Glutamatergic neuron (in vitro differentiated cells): ENCODE measurements around the gene CKS1B. TPM values are rescaled to one million over a fixed set of nuclear protein-coding genes. Genes with fewer than 3 reads are reported as not detected.

Experiments used
- DNase-seq: peaks from one replicate; pipeline ENCODE4 v3.0.0; 2022
- H3K27ac Mint-ChIP-seq: one replicate; pipeline ENCODE4 v1.8.0; 2020; ENCODE audit warnings: mild to moderate bottlenecking, mixed read lengths, inconsistent platforms; ENCODE audit not compliant: unreplicated experiment
- H3K27me3 Mint-ChIP-seq: one replicate; pipeline ENCODE4 v1.8.0; 2020; ENCODE audit warnings: mild to moderate bottlenecking, moderate library complexity, mixed read lengths, inconsistent platforms; ENCODE audit not compliant: unreplicated experiment
- H3K36me3 Mint-ChIP-seq: one replicate; pipeline ENCODE4 v1.8.0; 2020; ENCODE audit warnings: mild to moderate bottlenecking, mixed read lengths, inconsistent platforms; ENCODE audit not compliant: unreplicated experiment
- H3K4me1 Mint-ChIP-seq: one replicate; pipeline ENCODE4 v1.8.0; 2020; ENCODE audit warnings: mild to moderate bottlenecking, low read depth, mixed read lengths, inconsistent platforms; ENCODE audit not compliant: unreplicated experiment
- H3K4me3 Mint-ChIP-seq: one replicate; pipeline ENCODE4 v1.8.0; 2020; ENCODE audit warnings: mild to moderate bottlenecking, mixed read lengths, inconsistent platforms; ENCODE audit not compliant: unreplicated experiment
- H3K9me3 Mint-ChIP-seq: one replicate; pipeline ENCODE4 v1.8.0; 2020; ENCODE audit warnings: mild to moderate bottlenecking, moderate library complexity, mixed read lengths, inconsistent platforms; ENCODE audit not compliant: unreplicated experiment
- total RNA-seq: library from RNA; stranded (reverse); fragmentation: NEBNext Ultra II Directional; extraction: Animal tissue kit (Norgen Biotek cat#: 25700); gene quantifications from one replicate; pipeline ENCODE4 v1.2.1, GENCODE V29; 2021; ENCODE audit not compliant: unreplicated experiment
- TF ChIP-seq, protein P1 (sequence below): fragments of 200-600 bp; sonication (generic); IDR thresholded peaks from one replicate; pipeline ENCODE4 v1.5.0; 2021; ENCODE audit not compliant: partially characterized antibody, unreplicated experiment

CKS1B gene
- total RNA-seq, 1 donor from 2014 or later: 22.8 TPM

DNA sequence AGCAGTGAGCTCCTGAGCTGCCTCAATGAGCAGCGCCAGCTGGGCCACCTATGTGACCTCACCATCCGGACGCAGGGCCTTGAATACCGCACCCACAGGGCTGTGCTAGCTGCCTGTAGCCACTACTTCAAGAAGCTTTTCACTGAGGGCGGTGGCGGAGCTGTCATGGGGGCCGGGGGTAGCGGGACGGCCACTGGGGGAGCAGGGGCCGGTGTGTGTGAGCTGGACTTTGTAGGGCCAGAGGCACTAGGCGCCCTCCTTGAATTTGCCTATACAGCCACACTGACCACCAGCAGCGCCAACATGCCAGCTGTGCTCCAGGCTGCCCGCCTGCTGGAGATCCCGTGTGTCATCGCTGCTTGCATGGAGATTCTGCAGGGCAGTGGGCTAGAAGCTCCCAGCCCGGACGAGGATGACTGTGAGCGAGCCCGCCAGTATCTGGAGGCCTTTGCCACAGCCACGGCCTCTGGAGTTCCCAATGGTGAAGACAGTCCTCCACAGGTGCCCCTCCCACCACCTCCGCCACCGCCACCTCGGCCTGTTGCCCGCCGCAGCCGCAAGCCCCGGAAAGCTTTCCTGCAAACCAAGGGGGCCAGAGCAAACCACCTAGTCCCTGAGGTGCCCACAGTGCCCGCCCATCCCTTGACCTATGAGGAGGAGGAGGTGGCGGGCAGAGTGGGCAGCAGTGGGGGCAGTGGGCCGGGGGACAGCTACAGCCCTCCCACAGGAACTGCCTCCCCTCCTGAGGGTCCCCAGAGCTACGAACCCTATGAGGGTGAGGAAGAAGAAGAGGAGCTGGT, 40.4 kb downstream of the CKS1B start:
- peaks cover 6% of the 10 kb centered on the region for H3K27me3 Mint-ChIP-seq
- DNase-seq: no peak
- H3K4me3 Mint-ChIP-seq: no peak overlapping the region
- TF ChIP-seq, protein P1, sequence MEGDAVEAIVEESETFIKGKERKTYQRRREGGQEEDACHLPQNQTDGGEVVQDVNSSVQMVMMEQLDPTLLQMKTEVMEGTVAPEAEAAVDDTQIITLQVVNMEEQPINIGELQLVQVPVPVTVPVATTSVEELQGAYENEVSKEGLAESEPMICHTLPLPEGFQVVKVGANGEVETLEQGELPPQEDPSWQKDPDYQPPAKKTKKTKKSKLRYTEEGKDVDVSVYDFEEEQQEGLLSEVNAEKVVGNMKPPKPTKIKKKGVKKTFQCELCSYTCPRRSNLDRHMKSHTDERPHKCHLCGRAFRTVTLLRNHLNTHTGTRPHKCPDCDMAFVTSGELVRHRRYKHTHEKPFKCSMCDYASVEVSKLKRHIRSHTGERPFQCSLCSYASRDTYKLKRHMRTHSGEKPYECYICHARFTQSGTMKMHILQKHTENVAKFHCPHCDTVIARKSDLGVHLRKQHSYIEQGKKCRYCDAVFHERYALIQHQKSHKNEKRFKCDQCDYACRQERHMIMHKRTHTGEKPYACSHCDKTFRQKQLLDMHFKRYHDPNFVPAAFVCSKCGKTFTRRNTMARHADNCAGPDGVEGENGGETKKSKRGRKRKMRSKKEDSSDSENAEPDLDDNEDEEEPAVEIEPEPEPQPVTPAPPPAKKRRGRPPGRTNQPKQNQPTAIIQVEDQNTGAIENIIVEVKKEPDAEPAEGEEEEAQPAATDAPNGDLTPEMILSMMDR: no peak
- H3K36me3 Mint-ChIP-seq: no peaks in the 10 kb centered on the region
- H3K9me3 Mint-ChIP-seq: peaks cover 9% of the 10 kb centered on the region
- no peak overlapping the region for H3K27ac Mint-ChIP-seq
- peaks cover 16% of the 10 kb centered on the region for H3K4me1 Mint-ChIP-seq

DNA sequence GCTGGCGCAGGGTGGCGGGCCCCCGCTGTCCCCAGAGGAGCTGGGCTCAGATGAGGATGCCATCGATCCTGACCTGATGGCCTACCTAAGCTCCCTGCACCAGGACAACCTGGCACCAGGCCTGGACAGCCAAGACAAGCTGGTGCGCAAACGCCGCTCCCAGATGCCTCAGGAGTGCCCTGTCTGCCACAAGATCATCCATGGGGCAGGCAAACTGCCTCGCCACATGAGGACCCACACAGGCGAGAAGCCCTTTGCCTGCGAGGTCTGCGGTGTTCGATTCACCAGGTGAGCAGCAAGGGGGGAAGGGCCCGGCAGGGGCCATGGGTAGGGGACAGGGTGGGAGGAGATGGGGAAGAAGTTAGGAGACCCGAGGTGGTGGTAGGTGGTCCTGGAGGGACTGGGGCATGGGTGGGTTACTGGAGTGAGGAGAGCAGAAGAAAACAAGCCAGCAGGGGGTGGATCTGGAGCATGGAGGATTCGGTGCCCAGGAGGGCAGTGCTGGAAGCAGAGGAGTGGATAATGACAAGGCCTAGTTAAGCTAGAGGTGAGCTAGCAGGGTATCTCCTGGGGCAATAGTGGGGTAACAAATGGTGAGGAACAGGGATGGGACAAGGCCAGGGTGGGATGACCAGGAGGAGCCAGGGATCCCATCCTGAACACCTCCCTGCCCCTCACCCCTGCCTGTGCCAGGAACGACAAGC, 41.2 kb downstream of the CKS1B start:
- Mint-ChIP-seq H3K4me1 (peaks cover 20% of the 10 kb centered on the region), H3K27me3 (peaks cover 6% of the 10 kb centered on the region), H3K36me3 (no peaks in the 10 kb centered on the region), H3K9me3 (peaks cover 12% of the 10 kb centered on the region), H3K27ac (no peak overlapping the region), H3K4me3 (peak overlapping the region; percentile 42)
- DNase-seq: no peak
- TF ChIP-seq, protein P1: no peak

DNA sequence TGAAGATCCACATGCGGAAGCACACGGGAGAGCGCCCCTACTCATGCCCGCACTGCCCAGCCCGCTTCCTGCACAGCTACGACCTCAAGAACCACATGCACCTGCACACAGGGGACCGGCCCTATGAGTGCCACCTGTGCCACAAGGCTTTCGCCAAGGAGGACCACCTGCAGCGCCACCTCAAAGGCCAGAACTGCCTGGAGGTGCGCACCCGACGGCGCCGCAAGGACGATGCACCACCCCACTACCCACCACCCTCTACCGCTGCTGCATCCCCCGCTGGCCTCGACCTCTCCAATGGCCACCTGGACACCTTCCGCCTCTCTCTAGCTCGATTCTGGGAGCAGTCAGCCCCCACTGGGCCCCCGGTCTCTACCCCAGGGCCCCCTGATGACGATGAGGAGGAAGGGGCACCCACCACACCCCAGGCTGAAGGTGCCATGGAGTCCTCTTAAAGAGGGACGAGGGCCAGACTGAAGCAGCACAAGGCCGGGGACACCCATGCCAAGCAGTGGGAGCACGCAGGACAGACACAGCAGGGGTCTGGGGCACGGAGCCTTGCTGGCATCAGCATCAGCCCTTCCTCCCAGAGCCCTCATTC, 41.9 kb downstream of the CKS1B start:
- Mint-ChIP-seq H3K4me1 (peaks cover 20% of the 10 kb centered on the region), H3K36me3 (no peaks in the 10 kb centered on the region)
- TF ChIP-seq, protein P1: no peak

DNA sequence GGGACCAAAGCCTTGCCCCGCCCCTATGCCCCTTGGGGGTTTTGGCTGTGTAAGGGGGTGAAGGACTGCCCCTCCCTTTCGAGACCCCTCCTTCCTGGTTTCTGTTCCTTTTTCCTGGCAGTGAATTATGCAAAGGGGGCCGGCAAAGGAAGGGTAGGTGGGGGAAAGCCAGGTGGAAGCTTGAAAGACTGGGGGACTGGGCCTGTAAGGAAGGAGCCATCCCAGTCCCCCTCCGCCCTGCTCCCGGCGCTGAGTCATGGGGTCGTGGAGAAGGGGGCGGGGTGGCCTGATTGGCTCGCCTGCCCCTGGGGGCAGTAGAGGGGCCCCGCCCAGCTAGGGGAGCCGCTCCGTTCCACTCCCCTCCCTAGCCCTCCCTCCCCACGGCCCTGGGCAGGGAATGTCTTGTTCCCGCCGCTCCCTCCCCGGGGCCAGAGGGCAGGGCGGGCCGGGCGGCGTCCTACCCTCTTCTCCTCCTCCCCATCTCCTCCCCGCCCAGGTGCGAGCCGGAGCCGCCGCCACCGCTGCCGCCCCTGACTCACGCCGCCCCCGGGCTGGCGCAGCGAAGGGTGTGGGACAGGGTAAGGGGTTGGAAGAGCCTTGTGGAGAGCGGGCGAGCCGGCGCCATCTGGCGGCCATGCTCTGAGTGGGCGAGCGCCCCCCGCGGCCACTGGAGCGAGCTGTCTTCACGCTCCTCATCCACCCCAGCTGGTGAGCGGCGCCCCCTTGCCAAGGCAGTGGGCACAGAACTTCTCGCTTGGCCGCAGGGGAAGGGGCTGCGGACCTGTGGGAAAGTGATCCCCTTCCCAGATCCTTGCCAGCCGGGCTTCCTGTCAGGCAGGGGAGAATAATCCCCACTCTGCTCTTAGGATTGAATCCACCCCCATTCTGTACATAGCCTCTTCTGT, 42.8 kb downstream of the CKS1B start:
- peaks cover 19% of the 10 kb centered on the region for H3K4me1 Mint-ChIP-seq
- TF ChIP-seq, protein P1: peak; percentile 93
- H3K36me3 Mint-ChIP-seq: no peaks in the 10 kb centered on the region
- DNase-seq: peak; percentile 93
- peak overlapping the region; percentile 92 for H3K27ac Mint-ChIP-seq
- peaks cover 12% of the 10 kb centered on the region for H3K27me3 Mint-ChIP-seq
- peaks cover 12% of the 10 kb centered on the region for H3K9me3 Mint-ChIP-seq
- peak overlapping the region; percentile 72 for H3K4me3 Mint-ChIP-seq

More for the DNA sequence above, 41.9 kb downstream of the CKS1B start:
- H3K9me3 Mint-ChIP-seq: peaks cover 12% of the 10 kb centered on the region
- peaks cover 7% of the 10 kb centered on the region for H3K27me3 Mint-ChIP-seq
- no peak for DNase-seq
- H3K27ac Mint-ChIP-seq: no peak overlapping the region
- H3K4me3 Mint-ChIP-seq: peak overlapping the region; percentile 59
